NCI-H748 (cell line): Measurements from ENCODE around the gene ANKRD2.
"Not testable (repeated sequence)": the region's sequence is repeated elsewhere in the genome, so short reads cannot be mapped to it uniquely, and the experiment has no call there.

Source experiments
- DNase-seq: peaks from one replicate; lab custom pipeline; 2025; ENCODE audit not compliant: unreplicated experiment; lab: John Stamatoyannopoulos, UW

Gene ANKRD2

DNA sequence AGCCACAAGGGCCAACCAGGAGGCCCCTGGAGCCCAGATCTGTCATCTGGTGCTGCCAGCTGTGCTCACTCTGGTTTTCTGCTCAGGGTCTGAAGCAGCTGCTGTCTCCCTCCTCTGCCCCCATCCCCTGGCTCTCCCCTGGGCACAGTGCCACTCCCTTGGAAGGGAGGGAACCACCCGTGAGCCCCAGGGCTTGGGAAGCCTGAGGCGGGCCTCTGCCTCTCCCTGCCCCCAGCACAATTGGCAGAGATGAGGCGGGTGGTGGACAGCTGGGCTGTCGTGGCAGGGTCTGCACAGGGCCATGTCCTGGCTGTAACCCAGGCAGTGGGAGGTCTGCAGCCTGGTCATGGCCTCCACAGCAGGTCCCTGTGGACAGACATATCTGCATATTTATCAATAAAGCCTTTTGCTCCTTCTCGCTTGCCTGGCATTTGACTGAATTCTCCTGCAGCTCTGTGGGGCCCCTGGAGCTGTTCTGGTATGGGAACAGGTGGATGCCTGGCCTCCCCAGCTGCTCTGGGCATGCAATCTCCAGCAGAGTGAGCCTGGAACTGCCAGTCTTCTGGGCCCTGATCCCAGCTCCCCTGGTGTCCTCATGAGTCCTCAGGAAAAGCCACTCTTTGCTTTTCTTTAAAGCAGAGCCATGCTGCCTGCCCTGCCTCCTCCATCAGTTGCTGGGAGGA is 1.6 kb upstream of the ANKRD2 start:
- no peak for DNase-seq

DNA sequence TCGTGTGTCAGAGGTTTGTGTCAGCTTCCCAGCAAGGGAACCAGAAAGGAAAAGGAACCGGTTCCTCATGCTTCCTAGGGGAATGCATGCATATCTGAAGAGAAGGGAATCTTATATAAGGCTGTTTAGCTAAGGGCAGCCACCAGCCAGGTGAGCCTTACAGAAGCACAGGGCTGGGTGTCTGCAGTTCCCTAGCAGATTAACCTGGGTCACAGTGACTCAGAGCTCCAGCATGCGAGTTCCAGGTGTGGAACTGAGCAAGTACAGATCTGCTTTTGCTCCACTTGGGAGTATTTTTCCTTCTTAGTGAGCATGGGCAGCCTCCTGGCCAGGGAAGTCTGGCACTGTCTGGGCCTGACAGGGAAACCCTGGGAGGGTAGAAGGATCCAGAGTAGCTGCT is 957 bp upstream of the ANKRD2 start:
- no peak for DNase-seq

DNA sequence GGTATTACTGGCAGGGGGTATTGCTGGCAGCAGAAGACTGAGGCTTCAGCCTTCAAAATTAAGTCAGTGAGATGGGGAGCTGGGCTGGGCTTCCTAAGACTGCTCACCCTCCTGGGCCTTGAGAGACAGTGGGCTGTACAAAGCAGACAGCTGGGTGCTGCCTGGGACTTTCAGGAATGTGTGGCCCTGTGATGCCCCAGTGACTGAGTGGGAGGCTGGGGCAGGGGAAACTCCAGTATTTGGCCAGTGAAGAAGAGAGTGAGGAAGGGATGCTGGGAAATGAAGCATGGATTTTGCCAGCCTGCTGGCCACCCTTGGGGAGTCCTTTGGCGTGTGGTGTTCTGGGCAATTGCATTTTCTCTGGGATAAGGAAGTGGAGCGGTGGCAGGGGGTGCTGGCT is 442 bp downstream of the ANKRD2 start:
- DNase-seq: no peak

DNA sequence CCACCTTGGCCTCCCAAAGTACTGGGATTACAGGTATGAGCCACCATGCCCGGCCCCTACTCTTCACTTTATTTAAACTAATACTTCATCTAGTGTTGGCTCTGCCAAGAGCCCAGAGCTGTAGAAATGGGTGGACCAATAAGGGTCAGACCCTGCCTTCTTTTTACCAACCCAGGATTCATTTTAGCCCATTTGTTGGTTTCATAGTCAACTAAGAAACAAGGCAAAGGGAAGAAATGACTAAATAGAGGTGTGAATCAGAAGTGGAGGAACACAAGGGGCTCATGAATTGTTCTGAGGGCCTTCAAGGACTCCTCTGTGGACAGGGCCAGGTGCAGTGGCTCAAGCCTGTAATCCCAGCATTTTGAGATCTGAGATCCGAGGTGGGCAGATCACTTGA is 1.1 kb downstream of the ANKRD2 start:
- no peak for DNase-seq

DNA sequence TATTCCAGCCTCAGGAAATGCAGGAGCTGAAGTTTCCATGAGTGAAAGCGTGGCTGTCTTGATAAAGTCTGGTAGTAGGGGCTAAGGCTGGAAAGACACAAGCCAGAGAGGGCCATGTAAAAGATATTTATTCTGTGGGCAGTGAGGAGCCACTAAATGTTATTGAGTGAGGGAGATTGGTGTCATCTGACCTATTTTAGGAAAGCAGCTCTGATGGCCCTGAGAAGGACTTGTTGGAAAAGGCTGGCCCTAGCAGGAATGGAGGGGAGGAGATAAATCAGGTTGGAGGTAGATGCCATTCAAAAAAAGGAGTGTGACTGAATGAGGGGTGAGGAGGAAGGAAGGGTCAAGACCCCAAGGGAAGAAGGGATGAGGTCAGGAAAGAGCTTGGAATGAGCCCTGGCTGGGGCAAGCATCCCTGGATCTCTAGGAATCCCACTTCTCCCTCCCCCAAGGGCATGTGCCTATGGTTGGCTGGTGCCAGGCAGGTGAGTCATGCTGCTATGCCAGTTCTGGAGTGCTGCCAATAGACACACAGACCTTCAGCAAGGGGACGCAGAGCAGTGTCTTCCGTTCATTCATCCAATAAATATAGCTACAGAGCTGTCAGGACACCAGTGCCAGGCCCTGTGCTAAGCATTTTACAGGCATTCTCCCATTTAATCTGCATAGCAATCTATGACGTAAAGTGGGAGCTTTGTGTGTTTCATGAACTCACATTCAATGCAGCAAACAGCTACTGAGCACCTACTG is 2.0 kb downstream of the ANKRD2 start:
- peak; percentile 44 for DNase-seq

DNA sequence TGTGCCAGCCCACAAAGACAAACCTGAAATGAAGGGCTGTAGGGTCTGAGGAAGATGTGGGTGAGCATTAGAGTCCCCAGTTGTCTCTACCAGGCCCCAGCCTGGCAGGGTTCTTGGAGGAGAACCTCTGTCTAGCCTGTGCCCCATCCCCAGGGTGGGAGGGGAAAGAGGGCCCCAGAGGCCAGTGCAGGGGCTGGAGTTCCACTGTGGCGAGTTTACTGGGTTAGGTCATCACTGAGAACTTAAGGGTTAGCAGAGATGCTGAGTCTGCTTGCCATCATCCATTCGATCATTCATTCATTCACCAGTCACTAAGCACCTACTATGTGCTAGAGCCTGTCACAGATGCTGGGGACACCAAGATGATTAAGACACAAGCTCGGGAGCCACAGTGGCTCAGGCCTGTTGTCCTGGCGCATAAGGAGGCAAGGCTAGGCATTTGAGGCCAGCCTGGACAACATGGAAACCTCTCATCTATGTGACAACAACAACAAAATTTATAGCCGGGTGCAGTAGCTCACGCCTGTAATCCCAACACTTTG is 2.6 kb downstream of the ANKRD2 start:
- DNase-seq: no peak

- not testable (repeated sequence) for DNase-seq
These were observed 3.9 kb downstream of the ANKRD2 start for GRCh38 chr10:97576487-97576886.

DNA sequence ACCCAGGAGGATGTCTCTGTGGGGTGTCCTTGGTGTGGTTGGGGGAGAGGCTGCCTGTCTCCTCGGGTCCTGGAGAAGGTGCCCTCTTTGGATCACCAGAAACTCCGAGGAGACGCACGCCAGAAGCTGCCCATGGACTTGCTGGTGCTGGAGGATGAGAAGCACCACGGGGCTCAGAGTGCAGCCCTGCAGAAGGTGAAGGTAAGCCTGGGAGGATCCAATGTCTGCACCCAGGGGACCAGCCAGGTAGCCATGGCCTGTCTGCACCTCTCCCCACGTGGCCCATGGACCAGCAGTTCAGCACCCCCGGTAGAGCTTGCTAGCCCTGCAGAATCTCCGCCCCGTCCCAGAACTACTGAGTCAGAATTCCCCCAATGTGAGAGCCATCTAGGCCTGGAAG is 5.1 kb downstream of the ANKRD2 start:
- no peak for DNase-seq

GRCh38 chr10:97578171-97578844 is 5.7 kb downstream of the ANKRD2 start:
- DNase-seq: no peak

- DNase-seq: no peak
These were observed 8.1 kb downstream of the ANKRD2 start for GRCh38 chr10:97580421-97581367.

DNA sequence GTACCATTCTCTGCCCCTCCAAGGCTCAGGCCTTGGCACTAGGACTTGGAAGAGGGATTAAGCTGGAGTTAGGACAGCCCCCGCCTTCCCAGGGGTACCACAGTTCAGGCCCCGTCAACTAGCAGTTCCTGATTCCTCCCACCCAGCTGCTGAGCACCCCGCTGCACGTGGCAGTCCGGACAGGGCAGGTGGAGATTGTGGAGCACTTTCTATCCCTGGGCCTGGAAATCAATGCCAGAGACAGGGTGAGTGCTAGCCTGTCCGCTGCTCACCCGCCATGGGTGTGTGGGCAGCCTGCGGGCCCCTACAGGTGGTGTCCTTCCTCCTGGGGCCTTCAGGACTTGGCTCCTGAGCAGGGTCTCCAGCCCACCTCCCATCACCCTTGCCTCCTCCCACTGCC is 9.6 kb downstream of the ANKRD2 start:
- no peak for DNase-seq

GRCh38 chr10:97583476-97583875 is 10.9 kb downstream of the ANKRD2 start:
- DNase-seq: no peak

GRCh38 chr10:97584060-97584797 is 11.7 kb downstream of the ANKRD2 start, which contains the start of gene HOGA1:
TSS of gene HOGA1 (plus strand) at chr10:97584389. CDS start at chr10:97584704, 315 bp downstream.
- DNase-seq: no peak

- DNase-seq: no peak
These were observed 12.3 kb downstream of the ANKRD2 start for GRCh38 chr10:97584798-97585438.

DNA sequence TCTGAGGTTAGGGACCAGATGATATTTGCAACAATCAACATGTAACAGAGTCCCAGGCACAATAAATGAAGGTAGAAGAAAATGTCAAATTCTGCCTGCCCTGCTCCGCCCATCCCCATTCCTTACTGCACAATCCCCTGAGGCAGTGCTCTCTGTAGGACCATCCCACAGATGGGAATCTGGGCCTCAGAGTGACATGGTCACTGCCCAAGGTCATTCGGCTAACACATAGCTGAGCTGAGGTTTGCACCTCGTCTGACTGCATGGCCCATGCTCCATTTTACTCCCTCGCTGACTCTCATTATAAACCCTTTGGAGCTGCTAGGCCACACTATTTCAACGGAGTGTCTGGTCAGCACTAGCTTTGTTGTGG is 12.8 kb downstream of the ANKRD2 start:
- no peak for DNase-seq

DNA sequence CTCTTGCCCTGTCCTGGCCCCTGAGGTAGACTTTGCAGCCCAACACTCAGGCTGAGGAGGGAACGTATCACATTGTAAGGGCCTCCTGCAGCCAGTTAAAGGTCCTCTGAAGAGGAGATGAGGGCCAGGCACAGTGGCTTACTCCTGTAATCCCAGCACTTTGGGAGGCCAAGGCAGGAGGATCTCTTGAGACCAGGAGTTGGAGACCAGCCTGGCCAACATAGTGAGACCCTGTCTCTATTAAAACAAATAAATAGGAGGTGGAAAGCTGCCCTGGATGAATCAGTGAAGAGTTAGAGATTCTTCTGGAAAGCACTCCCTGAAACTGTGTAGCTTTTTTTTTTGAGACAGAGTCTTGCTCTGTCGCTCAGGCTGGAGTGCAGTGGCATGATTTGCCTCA is 14.6 kb downstream of the ANKRD2 start:
- DNase-seq: no peak

GRCh38 chr10:97589479-97589878 is 16.9 kb downstream of the ANKRD2 start, which contains the start of gene C10orf62:
TSS of gene C10orf62 (plus strand) at chr10:97589721. CDS start at chr10:97589898, 177 bp downstream.
- no peak for DNase-seq

DNA sequence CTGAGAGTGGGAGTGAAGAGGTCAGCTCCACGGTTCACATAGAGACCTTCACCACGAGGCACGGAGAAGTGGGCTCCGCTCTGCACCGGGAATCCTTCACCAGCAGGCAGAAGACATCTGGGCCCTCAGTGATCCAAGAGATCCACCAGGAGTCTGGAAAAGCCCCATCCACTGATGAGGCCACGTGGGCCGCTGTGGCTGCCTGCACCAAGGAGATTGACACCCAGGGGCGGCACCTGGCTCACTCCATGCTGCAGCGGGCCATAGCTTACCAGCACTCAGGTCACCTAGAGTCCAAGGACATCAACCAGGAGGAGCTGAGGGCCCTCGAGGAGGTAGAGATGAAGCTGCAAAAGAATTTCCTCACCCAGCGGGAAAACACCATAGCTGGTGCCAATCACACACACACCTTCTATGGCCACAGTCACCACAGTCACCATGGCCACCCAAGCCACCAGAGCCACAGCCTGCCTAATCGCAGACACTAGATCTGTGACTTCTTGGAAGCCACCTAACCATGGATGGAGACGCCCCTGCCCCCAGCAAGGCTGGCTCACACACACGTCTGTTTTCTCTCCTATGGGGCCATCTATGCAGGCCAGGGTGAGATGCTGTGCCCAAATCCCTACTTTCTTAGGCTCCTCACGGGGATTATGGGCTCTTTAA is 17.6 kb downstream of the ANKRD2 start:
- DNase-seq: no peak
